Central memory CD4-positive, alpha-beta T cell (primary cell): Measurements from ENCODE around the gene SMIM15.
"Not testable (repeated sequence)": the region's sequence is repeated elsewhere in the genome, so short reads cannot be mapped to it uniquely, and the experiment has no call there.

Experiments used
- DNase-seq: peaks from one replicate; pipeline ENCODE4 v3.0.0; 2022
- total RNA-seq, 3 experiments: gene quantifications; one replicate each; lab custom pipeline; 2026; lab: John Stamatoyannopoulos, UW

Gene SMIM15
- total RNA-seq = 20.6 to 93.7 (median 56.7) reads per million in 3 experiments

- peak; percentile 68 for DNase-seq
These were observed at the start of gene SMIM15 for GRCh38 chr5:61162010-61162831. Gene SMIM15, minus strand, starts transcription at chr5:61162468. Its CDS starts 2,297 bp downstream, at chr5:61160171.

- DNase-seq = no peak
These were observed 45.6 kb upstream of the SMIM15 start for GRCh38 chr5:61207884-61208283.

GRCh38 chr5:61205013-61205412, 42.7 kb upstream of the SMIM15 start:
- no peak for DNase-seq

- no peak for DNase-seq
These were observed 39.9 kb upstream of the SMIM15 start for GRCh38 chr5:61202213-61202612.

- DNase-seq = no peak
These were observed 38.4 kb upstream of the SMIM15 start for GRCh38 chr5:61200582-61201155.

- DNase-seq = no peak
These were observed 36.3 kb upstream of the SMIM15 start for GRCh38 chr5:61198606-61199005.

- not testable (repeated sequence) for DNase-seq
These were observed 25.6 kb upstream of the SMIM15 start for GRCh38 chr5:61187826-61188225.

- DNase-seq = not testable (repeated sequence)
These were observed 25.1 kb upstream of the SMIM15 start for GRCh38 chr5:61187352-61187751.

- DNase-seq = no peak
These were observed 24.4 kb upstream of the SMIM15 start for GRCh38 chr5:61186634-61187033.

- DNase-seq = no peak
These were observed 22.4 kb upstream of the SMIM15 start for GRCh38 chr5:61184708-61185107.

GRCh38 chr5:61183538-61183937, 21.3 kb upstream of the SMIM15 start:
- DNase-seq = no peak

- DNase-seq = no peak
These were observed 20.2 kb upstream of the SMIM15 start for GRCh38 chr5:61182449-61182848.

GRCh38 chr5:61180886-61181285, 18.6 kb upstream of the SMIM15 start:
- no peak for DNase-seq

GRCh38 chr5:61178702-61179101, 16.4 kb upstream of the SMIM15 start:
- DNase-seq = no peak

GRCh38 chr5:61177716-61178115, 15.4 kb upstream of the SMIM15 start:
- no peak for DNase-seq

GRCh38 chr5:61177070-61177469, 14.8 kb upstream of the SMIM15 start:
- DNase-seq = no peak

- DNase-seq = no peak
These were observed 14.4 kb upstream of the SMIM15 start for GRCh38 chr5:61176631-61177030.

- no peak for DNase-seq
These were observed 9.2 kb upstream of the SMIM15 start for GRCh38 chr5:61171479-61171878.

- DNase-seq = no peak
These were observed 6.7 kb upstream of the SMIM15 start for GRCh38 chr5:61168951-61169350.

GRCh38 chr5:61167382-61167781, 5.1 kb upstream of the SMIM15 start:
- no peak for DNase-seq

- no peak for DNase-seq
These were observed 1.6 kb upstream of the SMIM15 start for GRCh38 chr5:61163905-61164304.

- no peak for DNase-seq
These were observed 732 bp upstream of the SMIM15 start for GRCh38 chr5:61162832-61163567.

- no peak for DNase-seq
These were observed 1.8 kb downstream of the SMIM15 start for GRCh38 chr5:61160497-61160896.

- no peak for DNase-seq
These were observed 2.4 kb downstream of the SMIM15 start for GRCh38 chr5:61159836-61160235.
